Mucosa of descending colon (tissue), 3 donors: Measurements from ENCODE around the gene GBE1. TPM values are rescaled to one million over a fixed set of nuclear protein-coding genes. Genes with fewer than 3 reads are reported as not detected.

Source experiments
- ATAC-seq: fragments of 200-7000 bp; cut with Tn5 transposase; one replicate; pipeline ENCODE4 v1.9.1; 2020; ENCODE audit warnings: mild to moderate bottlenecking, moderate library complexity
- DNase-seq, 3 donors: peaks; one replicate each; pipeline ENCODE4 v3.0.0-alpha.2; 2020
- H3K36me3 ChIP-seq: fragments of 200-600 bp; one replicate; pipeline ENCODE4 v1.8.0; 2021; ENCODE audit warnings: low read depth, mild to moderate bottlenecking
- H3K4me1 ChIP-seq: fragments of 200-600 bp; one replicate; pipeline ENCODE4 v1.8.0; 2021; ENCODE audit warnings: low read depth, mild to moderate bottlenecking
- H3K4me3 ChIP-seq: fragments of 200-600 bp; one replicate; pipeline ENCODE4 v1.8.0; 2021; ENCODE audit warnings: mild to moderate bottlenecking
- H3K9me3 ChIP-seq: fragments of 200-600 bp; one replicate; pipeline ENCODE4 v1.8.0; 2021; ENCODE audit warnings: mild to moderate bottlenecking
- intact Hi-C, 2 donors: fragments of 100-400 bp; cut with DNase I in 1 of 2; cut with micrococcal nuclease in 1 of 2; formaldehyde crosslinking; loops; one replicate each; pipeline versions ENCODE4 v1.11.0 to v1.11.1; 2022; cut with DNase I, micrococcal nuclease
- total RNA-seq, 3 donors: library from RNA; stranded (reverse); fragmentation: NEBNext Ultra II Directional in 2 of 3; extraction: Animal tissue kit (Norgen Biotek cat#: 25700) in 2 of 3; gene quantifications; one replicate each; pipeline versions ENCODE4 v1.2.1 to v1.2.4, GENCODE V29; 2021 to 2023
- TF ChIP-seq, protein P1 (sequence below): fragments of 200-600 bp; IDR thresholded peaks from one replicate; pipeline ENCODE4 v1.8.0; 2022; ENCODE audit warnings: antibody characterized with exemption, mild to moderate bottlenecking
- donor health status: DM: no; HTN: no; CAD: no; lungs with moderate emphysema.
- donor health status: DM: no; HTN: no; CAD: no.
- donor health status: DM: no; HTN: yes; CAD: no.

GBE1 gene
- total RNA-seq, 3 donors from 2014 or later, result 17.7 to 20.3 (median 18.8) TPM

DNA sequence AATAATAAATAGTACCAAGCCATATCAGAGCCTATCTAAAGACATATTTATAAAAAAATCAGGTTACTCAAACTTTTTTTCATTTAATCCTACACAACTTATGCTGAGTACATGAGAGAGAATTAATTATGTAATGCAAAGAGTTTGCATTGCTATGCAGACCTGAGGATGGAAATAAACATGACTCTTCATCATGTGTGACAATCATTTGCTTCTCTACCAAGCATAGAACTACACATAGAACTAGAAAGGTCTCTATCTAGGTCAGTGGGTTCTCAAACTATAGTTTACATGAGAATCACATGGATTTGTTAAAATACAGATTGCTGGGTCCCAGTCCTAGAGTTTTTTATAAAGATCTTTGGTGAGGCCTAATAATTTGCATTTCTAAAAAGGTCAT, 86.8 kb downstream of the GBE1 start:
- Histone ChIP-seq H3K9me3 (no peaks in the 10 kb centered on the region), H3K4me3 (no peak overlapping the region), H3K4me1 (no peaks in the 10 kb centered on the region), H3K36me3 (no peaks in the 10 kb centered on the region)
- ATAC-seq (no peak), DNase-seq (no peak)
- intact Hi-C loops, result no loop called here
- TF ChIP-seq, protein P1, sequence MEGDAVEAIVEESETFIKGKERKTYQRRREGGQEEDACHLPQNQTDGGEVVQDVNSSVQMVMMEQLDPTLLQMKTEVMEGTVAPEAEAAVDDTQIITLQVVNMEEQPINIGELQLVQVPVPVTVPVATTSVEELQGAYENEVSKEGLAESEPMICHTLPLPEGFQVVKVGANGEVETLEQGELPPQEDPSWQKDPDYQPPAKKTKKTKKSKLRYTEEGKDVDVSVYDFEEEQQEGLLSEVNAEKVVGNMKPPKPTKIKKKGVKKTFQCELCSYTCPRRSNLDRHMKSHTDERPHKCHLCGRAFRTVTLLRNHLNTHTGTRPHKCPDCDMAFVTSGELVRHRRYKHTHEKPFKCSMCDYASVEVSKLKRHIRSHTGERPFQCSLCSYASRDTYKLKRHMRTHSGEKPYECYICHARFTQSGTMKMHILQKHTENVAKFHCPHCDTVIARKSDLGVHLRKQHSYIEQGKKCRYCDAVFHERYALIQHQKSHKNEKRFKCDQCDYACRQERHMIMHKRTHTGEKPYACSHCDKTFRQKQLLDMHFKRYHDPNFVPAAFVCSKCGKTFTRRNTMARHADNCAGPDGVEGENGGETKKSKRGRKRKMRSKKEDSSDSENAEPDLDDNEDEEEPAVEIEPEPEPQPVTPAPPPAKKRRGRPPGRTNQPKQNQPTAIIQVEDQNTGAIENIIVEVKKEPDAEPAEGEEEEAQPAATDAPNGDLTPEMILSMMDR, result no peak

DNA sequence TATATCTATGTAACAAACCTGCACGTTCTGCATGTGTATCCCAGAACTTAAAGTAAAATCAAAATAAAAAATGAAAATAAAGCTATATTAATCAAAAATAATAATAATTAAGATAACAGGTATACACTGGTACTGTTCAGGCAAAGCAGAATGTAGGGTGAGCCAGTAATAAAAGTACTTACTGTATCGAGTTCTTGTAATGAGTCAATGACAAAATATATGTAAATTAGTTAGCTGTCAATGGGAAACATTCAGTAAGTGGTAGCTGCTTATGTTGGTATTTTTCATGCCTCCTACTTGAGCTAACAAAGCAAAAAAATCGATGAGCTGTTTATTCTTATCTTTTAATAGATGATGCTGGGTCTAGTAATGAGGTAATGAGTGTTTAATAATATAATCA, 93.2 kb downstream of the GBE1 start:
- ATAC-seq (no peak), DNase-seq (no peak)
- intact Hi-C loops, result loop anchor here in 1 of 2 donors (10.0 kb wide), 1 partner anchor 467 kb away; no protein-coding TSS in a partner anchor
- no peaks in the 10 kb centered on the region for H3K4me1 ChIP-seq
- TF ChIP-seq, protein P1, result no peak
- no peaks in the 10 kb centered on the region for H3K36me3 ChIP-seq
- H3K9me3 ChIP-seq, result no peaks in the 10 kb centered on the region
- H3K4me3 ChIP-seq, result no peak overlapping the region

DNA sequence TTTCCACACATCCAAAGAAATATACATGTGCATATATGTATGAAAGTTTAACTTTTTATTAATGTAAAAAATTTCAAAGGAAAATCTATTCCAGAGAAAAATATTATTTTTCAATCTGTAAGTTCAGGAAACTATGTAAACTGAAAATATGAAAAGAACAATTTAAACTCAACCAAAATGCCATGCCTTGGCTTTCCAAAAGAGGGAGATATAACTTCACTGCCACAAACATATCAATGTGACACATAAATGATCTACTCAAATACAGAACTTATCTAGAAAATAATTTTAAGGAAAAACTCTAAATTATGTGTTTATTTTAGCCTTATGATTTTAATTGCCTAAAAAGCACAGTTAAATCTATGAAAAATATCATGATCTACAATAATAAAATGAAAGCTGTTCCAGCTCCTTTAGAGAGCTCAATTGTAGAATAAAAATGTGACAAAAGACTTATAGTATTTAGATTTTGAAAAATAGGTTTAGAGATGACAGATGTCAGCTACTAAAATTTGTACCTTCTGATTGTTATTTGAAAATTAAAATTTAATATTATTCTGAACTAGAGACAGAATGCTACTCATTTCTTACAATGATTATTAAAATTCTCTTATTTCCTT, 94.8 kb downstream of the GBE1 start:
- Histone ChIP-seq H3K9me3 (no peaks in the 10 kb centered on the region), H3K36me3 (no peaks in the 10 kb centered on the region), H3K4me1 (no peaks in the 10 kb centered on the region), H3K4me3 (no peak overlapping the region)
- intact Hi-C loops, result loop anchor here in 1 of 2 donors (10.0 kb wide), 1 partner anchor 468 kb away; no protein-coding TSS in a partner anchor
- ATAC-seq, result no peak
- TF ChIP-seq, protein P1, result peak; percentile 58
- DNase-seq, result peak in 1 of 3 donors; percentile 7

DNA sequence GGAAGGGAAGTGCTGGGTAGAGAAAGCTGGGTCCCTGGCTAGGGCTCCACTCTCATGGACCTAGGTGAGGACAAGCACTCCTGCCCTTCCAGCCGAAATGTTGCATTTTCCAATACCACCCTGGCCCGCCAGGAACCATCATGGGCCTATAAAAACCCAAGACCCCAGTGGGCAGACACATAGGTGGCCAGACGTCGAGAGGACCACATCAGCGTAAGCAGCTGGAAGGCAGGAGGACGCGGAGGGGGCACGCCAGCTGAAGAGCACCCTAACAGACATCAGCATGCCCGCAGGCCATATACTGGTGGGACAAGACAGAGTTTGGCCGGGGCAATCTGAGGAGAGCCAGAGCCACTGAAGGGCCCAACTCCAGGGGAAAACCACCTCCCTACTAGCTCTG, 98.3 kb downstream of the GBE1 start:
- intact Hi-C loops, result loop anchor here in 1 of 2 donors (10.0 kb wide), 1 partner anchor 472 kb away; no protein-coding TSS in a partner anchor

DNA sequence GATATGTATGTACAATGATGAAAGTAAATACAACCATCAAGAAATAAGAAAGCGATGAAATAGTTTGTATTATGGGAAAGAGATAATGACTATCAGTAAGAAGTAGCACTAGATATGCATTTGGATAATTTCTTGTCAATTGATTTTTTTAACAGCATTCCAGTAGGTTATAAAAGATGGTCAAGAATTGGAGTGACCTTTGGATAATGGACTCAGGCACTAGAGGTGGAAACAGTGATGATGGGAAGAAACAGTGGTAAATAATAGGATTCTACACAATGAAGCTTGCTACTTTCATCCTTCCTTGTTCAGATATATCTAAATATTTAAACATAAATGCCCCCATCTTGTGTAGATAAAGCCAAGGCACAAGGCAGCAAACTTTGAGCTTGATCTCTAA, 101.4 kb downstream of the GBE1 start:
- Histone ChIP-seq H3K36me3 (no peaks in the 10 kb centered on the region), H3K4me3 (no peak overlapping the region), H3K9me3 (no peaks in the 10 kb centered on the region), H3K4me1 (no peaks in the 10 kb centered on the region)
- no peak for DNase-seq
- TF ChIP-seq, protein P1, result no peak
- no peak for ATAC-seq
- intact Hi-C loops, result loop anchor here in 1 of 2 donors (10.0 kb wide), 1 partner anchor 475 kb away; no protein-coding TSS in a partner anchor

More for the DNA sequence above, 98.3 kb downstream of the GBE1 start:
- Histone ChIP-seq H3K4me3 (no peak overlapping the region), H3K9me3 (no peaks in the 10 kb centered on the region), H3K36me3 (no peaks in the 10 kb centered on the region), H3K4me1 (no peaks in the 10 kb centered on the region)
- TF ChIP-seq, protein P1, result no peak
- ATAC-seq (no peak), DNase-seq (no peak)
